HEK293 (cell line): ENCODE measurements around the gene CACHD1.

Experiments used
- HOXA7 ChIP-seq: sonication (generic); formaldehyde crosslinking; IDR thresholded peaks from 2 replicates; pipeline ENCODE4 v1.8.1; 2022; ENCODE audit warnings: missing genetic modification reagents, borderline replicate concordance
- MYNN ChIP-seq: fragments of 450-650 bp; formaldehyde crosslinking; IDR thresholded peaks from 2 replicates; pipeline ENCODE4 v1.5.1; 2016; ENCODE audit warnings: missing biosample characterization, missing genetic modification characterization, borderline replicate concordance
- SALL2 ChIP-seq: fragments of 450-650 bp; formaldehyde crosslinking; IDR thresholded peaks from 2 replicates; pipeline ENCODE4 v1.5.0; 2017; ENCODE audit warnings: missing biosample characterization, mild to moderate bottlenecking, missing genetic modification characterization, borderline replicate concordance
- SP2 ChIP-seq: fragments of 450-650 bp; formaldehyde crosslinking; IDR thresholded peaks from 2 replicates; pipeline ENCODE4 v1.5.1; 2016; ENCODE audit warnings: missing biosample characterization, missing genetic modification characterization
- ZBTB1 ChIP-seq: fragments of 450-650 bp; formaldehyde crosslinking; IDR thresholded peaks from 2 replicates; pipeline ENCODE4 v1.5.1; 2016; ENCODE audit warnings: missing biosample characterization, missing genetic modification characterization
- ZFP37 ChIP-seq: fragments of 450-650 bp; formaldehyde crosslinking; IDR thresholded peaks from 2 replicates; pipeline ENCODE4 v1.5.1; 2016; ENCODE audit warnings: missing biosample characterization, missing genetic modification characterization
- ZNF211 ChIP-seq: fragments of 450-650 bp; formaldehyde crosslinking; IDR thresholded peaks from 2 replicates; pipeline ENCODE4 v1.5.1; 2016; ENCODE audit warnings: low read depth, missing biosample characterization, missing genetic modification characterization
- ZNF324 ChIP-seq: fragments of 450-650 bp; formaldehyde crosslinking; IDR thresholded peaks from 2 replicates; pipeline ENCODE4 v1.5.1; 2016; ENCODE audit warnings: missing biosample characterization, missing genetic modification characterization
- ZNF792 ChIP-seq: fragments of 450-650 bp; formaldehyde crosslinking; IDR thresholded peaks from 2 replicates; pipeline ENCODE4 v1.5.1; 2016; ENCODE audit warnings: missing biosample characterization, missing genetic modification characterization
- TF ChIP-seq, protein P1 (sequence below): fragments of 450-650 bp; formaldehyde crosslinking; IDR thresholded peaks from 2 replicates; pipeline ENCODE4 v1.5.1; 2016; ENCODE audit warnings: missing biosample characterization, missing genetic modification characterization
- TF ChIP-seq, protein P2 (sequence below): fragments of 450-650 bp; formaldehyde crosslinking; optimal IDR thresholded peaks from 2 replicates; pipeline ENCODE3; 2016; ENCODE audit warnings: missing biosample characterization, mild to moderate bottlenecking, missing genetic modification characterization

DNA sequence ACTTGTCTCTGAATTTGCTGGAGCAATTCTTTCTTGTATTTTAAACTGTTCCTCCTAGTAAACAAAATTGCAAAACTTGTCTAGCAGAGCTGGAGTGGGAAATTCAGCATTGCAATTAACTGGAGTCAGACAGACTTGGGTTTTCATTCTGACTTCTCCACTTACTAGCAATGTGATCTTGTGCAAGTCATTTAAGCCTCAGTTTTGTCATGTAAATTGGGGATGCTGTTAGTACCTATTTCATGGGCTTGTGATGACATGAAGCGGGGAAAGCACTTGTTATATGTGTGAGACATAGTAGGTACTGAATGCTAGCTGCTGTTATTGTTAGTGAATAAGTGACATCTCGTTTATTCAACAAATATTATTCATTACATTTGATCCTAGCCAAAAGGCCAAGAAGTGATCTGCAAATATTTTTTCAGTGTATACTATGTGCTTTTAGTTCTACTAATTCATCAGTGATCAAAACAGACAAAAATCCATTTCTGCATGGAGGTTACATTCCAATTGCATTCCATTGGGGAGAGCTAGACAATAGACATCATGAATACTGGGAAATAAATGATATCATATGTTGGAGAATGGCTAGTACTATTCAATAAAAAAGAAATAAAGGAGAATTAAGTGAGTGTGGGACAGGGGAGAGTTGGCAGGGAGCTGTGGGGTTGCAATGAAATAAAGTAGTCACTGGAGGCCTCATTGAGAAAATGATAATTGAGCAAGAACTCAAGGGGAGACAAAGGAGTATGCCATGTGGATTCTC, 47.1 kb downstream of the CACHD1 start:
- TF ChIP-seq HOXA7 (CRISPR knock-in tag): no peak
- TF ChIP-seq, protein P1, sequence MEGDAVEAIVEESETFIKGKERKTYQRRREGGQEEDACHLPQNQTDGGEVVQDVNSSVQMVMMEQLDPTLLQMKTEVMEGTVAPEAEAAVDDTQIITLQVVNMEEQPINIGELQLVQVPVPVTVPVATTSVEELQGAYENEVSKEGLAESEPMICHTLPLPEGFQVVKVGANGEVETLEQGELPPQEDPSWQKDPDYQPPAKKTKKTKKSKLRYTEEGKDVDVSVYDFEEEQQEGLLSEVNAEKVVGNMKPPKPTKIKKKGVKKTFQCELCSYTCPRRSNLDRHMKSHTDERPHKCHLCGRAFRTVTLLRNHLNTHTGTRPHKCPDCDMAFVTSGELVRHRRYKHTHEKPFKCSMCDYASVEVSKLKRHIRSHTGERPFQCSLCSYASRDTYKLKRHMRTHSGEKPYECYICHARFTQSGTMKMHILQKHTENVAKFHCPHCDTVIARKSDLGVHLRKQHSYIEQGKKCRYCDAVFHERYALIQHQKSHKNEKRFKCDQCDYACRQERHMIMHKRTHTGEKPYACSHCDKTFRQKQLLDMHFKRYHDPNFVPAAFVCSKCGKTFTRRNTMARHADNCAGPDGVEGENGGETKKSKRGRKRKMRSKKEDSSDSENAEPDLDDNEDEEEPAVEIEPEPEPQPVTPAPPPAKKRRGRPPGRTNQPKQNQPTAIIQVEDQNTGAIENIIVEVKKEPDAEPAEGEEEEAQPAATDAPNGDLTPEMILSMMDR (tag by site-specific recombination): no peak
- no peak for TF ChIP-seq SALL2
- TF ChIP-seq, protein P2, sequence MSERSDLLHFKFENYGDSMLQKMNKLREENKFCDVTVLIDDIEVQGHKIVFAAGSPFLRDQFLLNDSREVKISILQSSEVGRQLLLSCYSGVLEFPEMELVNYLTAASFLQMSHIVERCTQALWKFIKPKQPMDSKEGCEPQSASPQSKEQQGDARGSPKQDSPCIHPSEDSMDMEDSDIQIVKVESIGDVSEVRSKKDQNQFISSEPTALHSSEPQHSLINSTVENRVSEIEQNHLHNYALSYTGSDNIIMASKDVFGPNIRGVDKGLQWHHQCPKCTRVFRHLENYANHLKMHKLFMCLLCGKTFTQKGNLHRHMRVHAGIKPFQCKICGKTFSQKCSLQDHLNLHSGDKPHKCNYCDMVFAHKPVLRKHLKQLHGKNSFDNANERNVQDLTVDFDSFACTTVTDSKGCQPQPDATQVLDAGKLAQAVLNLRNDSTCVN (tag by site-specific recombination): no peak
- no peak for TF ChIP-seq ZNF211 (tag by site-specific recombination)
- no peak for TF ChIP-seq ZNF324 (tag by site-specific recombination)
- no peak for TF ChIP-seq ZBTB1 (tag by site-specific recombination)
- TF ChIP-seq SP2 (tag by site-specific recombination): no peak
- no peak for TF ChIP-seq ZFP37 (tag by site-specific recombination)
- no peak for TF ChIP-seq ZNF792
- TF ChIP-seq MYNN: no peak
